ENCODE results near the gene DDX1.
"Not testable (repeated sequence)": the region's sequence is repeated elsewhere in the genome, so short reads cannot be mapped to it uniquely, and the experiment has no call there.

- TF ChIP-seq, protein P1, sequence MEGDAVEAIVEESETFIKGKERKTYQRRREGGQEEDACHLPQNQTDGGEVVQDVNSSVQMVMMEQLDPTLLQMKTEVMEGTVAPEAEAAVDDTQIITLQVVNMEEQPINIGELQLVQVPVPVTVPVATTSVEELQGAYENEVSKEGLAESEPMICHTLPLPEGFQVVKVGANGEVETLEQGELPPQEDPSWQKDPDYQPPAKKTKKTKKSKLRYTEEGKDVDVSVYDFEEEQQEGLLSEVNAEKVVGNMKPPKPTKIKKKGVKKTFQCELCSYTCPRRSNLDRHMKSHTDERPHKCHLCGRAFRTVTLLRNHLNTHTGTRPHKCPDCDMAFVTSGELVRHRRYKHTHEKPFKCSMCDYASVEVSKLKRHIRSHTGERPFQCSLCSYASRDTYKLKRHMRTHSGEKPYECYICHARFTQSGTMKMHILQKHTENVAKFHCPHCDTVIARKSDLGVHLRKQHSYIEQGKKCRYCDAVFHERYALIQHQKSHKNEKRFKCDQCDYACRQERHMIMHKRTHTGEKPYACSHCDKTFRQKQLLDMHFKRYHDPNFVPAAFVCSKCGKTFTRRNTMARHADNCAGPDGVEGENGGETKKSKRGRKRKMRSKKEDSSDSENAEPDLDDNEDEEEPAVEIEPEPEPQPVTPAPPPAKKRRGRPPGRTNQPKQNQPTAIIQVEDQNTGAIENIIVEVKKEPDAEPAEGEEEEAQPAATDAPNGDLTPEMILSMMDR (IDR thresholded peaks at IDR 0.05), result not testable (repeated sequence)
- TF ChIP-seq POLR2A (IDR thresholded peaks at IDR 0.05), result not testable (repeated sequence)
Observed at GRCh38 chr2:15680132-15680531, 88.5 kb downstream of the DDX1 start.

Data from adrenal gland (tissue), 5 donors.